Activated CD4-positive, alpha-beta T cell treated with anti-CD3 and anti-CD28 coated beads for 1 hour (primary cell): ENCODE results near the gene SLC9C2.
A peak's percentile ranks its signal among the peaks of the same experiment; 100 is the strongest.
"Not testable (repeated sequence)": the region's sequence is repeated elsewhere in the genome, so short reads cannot be mapped to it uniquely, and the experiment has no call there.

Experiments
- DNase-seq: peaks from one replicate; pipeline ENCODE4 v3.0.0-alpha.2; 2020

SLC9C2 gene

GRCh38 chr1:173478094-173478674 lies 124.7 kb downstream of the SLC9C2 start:
- DNase-seq = no peak

GRCh38 chr1:173477286-173478093 lies 125.4 kb downstream of the SLC9C2 start, which contains the start of gene PRDX6:
TSS of gene PRDX6 (plus strand) at chr1:173477335. CDS start at chr1:173477398, 63 bp downstream.
- DNase-seq = no peak

GRCh38 chr1:173476665-173477285 lies 126.1 kb downstream of the SLC9C2 start:
- peak; percentile 72 for DNase-seq

GRCh38 chr1:173476197-173476664 lies 126.6 kb downstream of the SLC9C2 start:
- DNase-seq = no peak

- no peak for DNase-seq
These were observed 127.2 kb downstream of the SLC9C2 start for GRCh38 chr1:173475564-173476196.

DNA sequence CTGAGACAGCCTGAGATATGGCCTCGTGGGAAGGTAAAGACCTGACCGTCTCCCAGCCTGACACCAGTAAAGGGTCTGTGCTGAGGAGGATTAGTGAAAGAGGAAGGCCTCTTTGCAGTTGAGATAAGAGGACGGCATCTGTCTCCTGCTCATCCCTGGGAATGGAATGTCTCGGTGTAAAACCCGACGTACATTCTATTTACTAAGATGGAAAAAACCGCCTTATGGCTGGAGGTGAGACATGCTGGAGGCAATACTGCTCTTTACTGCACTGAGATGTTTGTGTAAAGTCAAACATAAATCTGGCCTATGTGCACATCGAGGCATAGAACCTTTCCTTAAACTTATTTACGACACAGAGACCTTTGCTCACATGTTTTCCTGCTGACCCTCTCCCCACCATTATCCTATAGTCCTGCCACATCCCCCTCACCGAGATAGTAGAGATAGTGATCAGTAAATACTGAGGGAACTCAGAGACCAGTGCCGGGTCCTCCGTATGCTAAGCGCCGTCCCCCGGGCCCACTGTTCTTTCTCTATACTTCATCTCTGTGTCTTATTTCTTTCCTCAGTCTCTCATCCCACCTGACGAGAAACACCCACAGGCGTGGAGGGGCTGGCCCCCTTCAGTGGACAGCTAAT lies 128.0 kb downstream of the SLC9C2 start:
- not testable (repeated sequence) for DNase-seq

DNA sequence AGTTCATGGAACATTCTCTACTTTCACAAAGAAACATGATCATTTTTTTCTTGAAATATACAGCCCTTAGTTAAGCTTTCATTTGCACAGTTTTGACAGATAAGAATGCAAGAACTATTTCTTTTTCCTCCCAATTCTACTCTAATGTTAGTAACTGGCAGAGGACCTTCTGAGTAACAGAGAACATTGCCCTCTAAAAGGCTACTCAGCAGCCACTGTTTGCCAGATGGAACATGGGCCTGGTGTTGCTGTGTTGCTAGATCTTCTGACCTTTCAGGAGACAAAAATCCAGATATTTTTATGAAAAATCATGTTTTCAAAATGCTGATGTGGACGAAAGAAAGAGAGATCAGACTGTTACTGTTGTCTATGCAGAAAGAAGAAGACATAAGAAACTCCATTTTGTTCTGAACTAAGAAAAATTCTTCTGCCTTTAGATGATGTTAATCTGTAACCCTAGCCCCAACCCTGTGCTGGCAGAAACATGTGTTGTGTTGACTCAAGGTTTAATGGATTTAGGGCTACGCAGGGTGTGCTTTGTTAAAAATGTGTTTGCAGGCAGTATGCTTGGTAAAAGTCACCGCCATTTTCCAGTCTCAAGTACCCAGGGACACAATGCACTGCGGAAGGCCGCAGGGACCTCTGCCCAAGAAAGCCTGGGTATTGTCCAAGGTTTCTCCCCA lies 128.6 kb downstream of the SLC9C2 start:
- no peak for DNase-seq

DNA sequence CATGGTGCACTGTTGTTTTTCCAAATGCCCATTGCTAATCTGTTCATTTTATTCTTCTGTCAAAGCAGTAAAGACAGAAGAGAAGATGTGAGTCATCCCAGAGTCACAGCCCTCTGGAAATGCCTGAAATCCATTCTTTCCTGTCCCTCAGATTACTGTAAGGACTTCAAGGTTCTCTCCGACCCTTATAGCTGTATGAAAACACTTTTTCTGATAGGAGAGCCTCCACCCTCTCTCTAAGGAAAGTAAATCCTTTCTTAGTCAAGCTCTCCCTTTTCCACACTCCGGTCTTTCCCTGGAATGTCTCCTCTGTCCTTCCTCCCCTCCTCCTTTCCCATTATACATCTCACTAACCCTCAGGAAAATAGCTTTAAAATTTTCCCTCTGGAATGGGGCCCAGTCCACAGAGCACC lies 129.3 kb downstream of the SLC9C2 start:
- no peak for DNase-seq

GRCh38 chr1:173470608-173471007 lies 132.3 kb downstream of the SLC9C2 start:
- DNase-seq = no peak

GRCh38 chr1:173469656-173470055 lies 133.2 kb downstream of the SLC9C2 start:
- DNase-seq = no peak

DNA sequence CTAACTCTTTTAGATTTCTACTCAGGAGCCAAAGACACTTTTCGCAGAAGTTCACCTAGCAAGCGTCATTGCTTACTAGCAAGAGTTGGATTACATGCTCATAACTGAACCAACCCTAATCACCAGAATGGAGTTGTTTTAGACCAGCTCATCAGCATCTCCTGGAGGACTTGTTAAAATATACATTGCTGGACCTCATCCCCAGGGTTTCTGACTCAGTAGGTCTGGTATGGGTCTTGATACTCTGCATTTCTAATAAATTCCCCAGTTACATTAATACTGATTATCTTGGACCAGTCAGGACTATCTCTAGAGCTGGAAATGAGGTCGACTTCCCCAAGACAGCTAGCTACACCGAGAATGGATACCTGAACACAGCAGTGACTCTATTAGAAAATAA lies 135.4 kb downstream of the SLC9C2 start:
- no peak for DNase-seq

- not testable (repeated sequence) for DNase-seq
These were observed 138.7 kb downstream of the SLC9C2 start for GRCh38 chr1:173464185-173464584.

DNA sequence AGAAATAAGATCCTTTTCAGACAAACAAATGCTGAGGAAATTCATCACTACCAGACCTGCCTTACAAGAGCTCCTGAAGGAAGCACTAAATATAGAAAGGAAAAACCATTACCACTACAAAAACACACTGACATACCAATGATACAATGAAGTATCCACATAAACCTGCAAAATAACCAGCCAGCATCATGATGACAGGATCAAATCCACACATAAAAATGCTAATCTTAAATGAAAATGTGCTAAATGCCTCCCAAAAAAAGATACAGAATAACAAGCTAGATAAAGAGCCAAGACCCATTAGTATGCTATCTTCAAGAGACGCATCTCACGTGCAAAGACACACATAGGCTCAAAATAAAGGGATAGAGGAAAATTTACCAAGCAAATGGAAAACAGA lies 140.2 kb downstream of the SLC9C2 start:
- not testable (repeated sequence) for DNase-seq

DNA sequence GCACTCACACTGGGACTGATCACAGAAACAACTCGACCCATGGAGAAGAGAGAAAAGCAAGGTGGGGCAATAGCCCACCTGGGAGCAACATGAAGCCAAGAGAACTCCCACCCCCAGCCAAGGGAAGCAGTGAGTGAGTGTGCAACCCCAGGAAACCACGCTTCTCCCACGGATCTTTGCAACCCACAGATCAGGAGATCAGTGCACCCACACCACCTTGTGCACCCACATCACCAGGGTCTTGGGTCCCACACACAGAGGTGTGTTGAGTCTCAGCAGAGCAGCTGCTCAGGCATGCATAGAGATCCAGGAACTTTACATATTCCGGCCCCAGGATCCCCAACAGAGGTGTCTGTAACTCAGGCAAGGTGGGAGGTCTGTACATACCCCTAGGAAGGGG lies 143.0 kb downstream of the SLC9C2 start:
- no peak for DNase-seq

DNA sequence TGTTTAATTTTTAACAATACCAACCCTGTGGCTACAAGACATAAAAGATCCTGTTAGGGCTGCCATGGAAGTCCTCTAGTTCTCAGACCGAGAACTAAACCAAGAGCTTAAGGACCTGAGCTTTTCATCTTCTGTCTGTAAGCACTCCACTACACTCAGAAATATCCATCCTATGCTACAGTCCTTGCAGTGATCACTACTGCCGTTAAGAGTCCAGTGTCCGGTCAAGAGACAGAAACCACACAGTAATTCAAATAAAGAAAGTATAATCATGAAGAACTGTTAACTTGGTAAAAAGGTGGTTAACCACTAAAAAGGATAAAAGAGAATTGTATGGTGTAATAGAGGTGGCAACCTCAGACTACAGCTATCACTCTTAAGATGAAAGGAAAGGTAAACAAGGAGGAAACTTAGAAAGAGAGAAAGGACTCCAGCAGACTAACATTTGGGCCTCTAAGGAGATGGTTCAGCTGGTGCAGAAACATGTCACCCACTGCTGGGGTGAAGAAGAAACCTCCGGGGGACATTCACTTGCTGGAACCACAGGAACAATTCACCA lies 147.8 kb downstream of the SLC9C2 start:
- no peak for DNase-seq

- DNase-seq = no peak
These were observed 148.9 kb downstream of the SLC9C2 start for GRCh38 chr1:173453982-173454381.

DNA sequence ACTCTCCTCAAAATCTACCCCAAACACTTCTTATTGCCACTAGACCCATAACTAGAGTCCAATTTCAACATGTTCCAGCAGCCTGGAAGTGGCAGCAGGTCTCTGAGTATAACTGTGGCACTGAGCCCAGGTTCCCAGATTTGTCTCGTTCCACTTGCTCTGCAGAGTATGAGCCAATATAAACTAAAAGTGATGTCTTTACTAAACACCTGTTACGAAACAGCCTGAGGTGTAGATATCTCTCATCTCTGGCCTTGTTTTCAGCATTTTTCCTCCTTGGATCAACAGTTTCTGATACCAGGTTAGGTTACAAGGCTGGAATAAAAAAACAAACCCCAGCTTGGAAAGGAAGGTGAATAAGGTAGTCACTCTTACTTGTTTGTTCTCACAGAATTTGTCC lies 150.9 kb downstream of the SLC9C2 start:
- DNase-seq = no peak
